UCSD-AML1 (cell line): ENCODE results near the gene P2RY14.

Source experiments
- DNase-seq: peaks from one replicate; lab custom pipeline; 2025; ENCODE audit not compliant: unreplicated experiment; lab: John Stamatoyannopoulos, UW

Gene P2RY14

DNA sequence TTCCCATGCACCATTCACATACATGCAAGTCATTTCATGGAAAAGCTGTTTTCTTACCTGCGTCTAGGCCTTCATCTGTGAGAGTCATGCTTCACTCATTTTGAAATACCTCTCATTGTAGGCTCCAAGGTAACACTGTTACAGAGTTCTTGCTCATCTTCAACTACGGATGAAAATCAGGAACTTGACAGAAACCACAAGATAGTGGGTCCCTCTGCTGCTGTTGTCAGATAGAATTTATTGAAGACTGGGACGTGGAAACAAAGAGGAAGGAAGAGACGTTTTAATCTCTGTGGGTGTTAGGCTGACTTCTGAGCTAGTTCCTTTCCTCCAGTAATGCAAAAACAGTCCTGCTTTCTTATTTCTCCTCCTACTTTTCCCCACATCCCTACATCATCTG lies at the start of gene P2RY14:
Gene P2RY14, minus strand, starts transcription at position 313 of the 400 bp plus-strand sequence. CDS start 64,226 bp downstream, outside the sequence.
- DNase-seq: no peak

GRCh38 chr3:151327571-151328198 lies 49.3 kb upstream of the P2RY14 start:
- DNase-seq: no peak

- no peak for DNase-seq
Observed at GRCh38 chr3:151322511-151322910, 44.2 kb upstream of the P2RY14 start.

GRCh38 chr3:151321526-151321925 lies 43.2 kb upstream of the P2RY14 start:
- no peak for DNase-seq

- DNase-seq: no peak
Observed at GRCh38 chr3:151320131-151320530, 41.8 kb upstream of the P2RY14 start.

GRCh38 chr3:151319628-151320027 lies 41.3 kb upstream of the P2RY14 start:
- DNase-seq: no peak

GRCh38 chr3:151318991-151319390 lies 40.6 kb upstream of the P2RY14 start:
- DNase-seq: no peak

- DNase-seq: no peak
Observed at GRCh38 chr3:151318313-151318712, 40.0 kb upstream of the P2RY14 start.

DNA sequence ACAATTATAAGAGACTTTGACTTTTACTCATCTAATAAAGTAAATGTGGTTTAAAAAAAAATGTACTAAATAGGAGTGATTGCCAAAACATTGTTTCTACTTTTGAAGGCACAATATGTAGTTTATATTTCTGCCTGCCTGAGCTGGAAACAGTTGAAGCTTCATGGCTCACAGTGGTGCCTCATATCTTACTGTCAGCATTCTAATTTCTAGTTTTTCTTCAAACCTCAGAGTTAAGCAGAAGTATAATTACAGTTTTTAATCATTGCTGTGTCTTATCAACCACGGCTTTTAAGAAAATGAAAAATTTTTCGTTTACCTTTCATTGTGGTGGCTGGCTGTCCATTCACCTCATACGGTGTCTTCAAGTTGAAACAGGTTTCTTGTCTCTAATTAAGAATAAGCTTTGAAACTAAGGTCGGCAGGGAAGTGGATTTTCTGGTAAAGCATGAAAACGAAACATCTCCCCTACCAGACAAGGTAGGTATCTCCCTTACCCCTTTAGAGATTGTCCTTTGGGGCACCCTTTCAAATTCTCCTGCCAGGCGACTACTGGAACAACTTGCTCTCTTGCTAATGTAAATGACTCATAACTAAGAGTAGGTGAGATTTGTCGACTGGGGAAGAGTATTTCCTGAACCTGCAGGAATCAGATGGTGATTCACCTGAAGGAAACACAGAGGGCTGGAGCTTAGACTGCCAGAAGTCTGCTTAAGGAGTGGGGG lies 38.1 kb upstream of the P2RY14 start, which contains the start of gene GPR87:
Gene GPR87, minus strand, starts transcription at position 554 of the 725 bp plus-strand sequence. CDS start 16,720 bp downstream, outside the sequence.
- DNase-seq: no peak

DNA sequence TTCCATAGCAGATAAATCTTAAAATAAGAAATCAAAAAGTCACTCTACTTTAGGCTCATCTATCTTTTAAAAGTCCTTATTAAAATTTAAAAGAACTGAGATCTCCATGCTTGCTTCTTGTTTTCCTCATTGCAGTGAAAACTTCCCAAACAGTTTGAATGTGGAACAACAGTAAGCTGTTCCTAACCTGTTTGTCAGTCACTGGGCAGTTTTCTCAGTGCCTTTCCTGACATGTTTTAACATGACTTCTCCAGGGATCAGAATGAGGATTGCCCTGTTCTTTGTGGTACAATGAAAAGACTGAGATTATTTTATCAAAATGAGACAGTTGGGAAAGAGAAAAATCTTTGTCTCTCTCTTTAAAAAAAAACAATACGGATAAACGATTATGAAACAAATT lies 37.5 kb upstream of the P2RY14 start:
- no peak for DNase-seq

GRCh38 chr3:151315136-151315535 lies 36.8 kb upstream of the P2RY14 start:
- no peak for DNase-seq

DNA sequence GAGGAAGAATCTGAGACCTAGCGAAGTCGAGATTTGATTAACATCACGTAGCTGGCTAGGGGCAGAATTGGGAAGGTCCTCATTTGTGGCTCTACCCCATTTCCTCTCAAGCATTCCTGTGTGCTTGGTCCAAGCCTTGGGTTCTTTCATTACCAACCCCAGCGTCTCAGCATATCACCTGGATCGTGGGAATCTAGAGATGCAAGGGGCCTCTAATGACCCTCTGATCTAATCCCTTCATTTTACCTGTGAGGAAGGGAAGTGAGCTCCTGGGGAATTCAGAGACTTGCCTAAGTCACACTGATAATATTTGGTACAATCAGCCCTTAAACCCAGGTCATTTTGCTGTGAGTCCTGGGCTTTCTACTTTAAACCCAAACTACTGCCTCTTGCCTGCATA lies 36.3 kb upstream of the P2RY14 start:
- no peak for DNase-seq

GRCh38 chr3:151314137-151314536 lies 35.8 kb upstream of the P2RY14 start:
- DNase-seq: no peak

- DNase-seq: no peak
Observed at GRCh38 chr3:151312972-151313371, 34.6 kb upstream of the P2RY14 start.

GRCh38 chr3:151309566-151309965 lies 31.2 kb upstream of the P2RY14 start:
- no peak for DNase-seq

- DNase-seq: no peak
Observed at GRCh38 chr3:151307583-151308488, 29.5 kb upstream of the P2RY14 start.

DNA sequence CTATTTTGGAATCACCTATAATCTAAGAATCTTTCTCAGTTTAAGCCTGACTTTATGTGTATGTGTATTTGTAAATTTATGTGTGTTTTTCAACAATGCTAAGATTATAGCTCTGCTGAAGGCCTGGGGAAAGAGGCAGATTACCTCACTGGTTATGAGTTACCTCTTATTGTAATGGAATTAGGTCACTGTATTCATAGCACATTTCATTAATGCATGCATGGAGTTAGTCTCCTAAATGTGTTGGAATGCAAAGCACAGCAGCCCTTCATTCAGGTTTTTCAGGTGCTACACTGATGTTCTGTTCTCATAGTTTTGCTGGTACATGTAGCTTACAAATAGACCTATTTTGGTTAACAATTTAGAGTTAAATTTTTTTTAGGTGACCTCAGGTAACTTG lies 28.8 kb upstream of the P2RY14 start:
- DNase-seq: no peak

- no peak for DNase-seq
Observed at GRCh38 chr3:151306168-151306810, 27.9 kb upstream of the P2RY14 start.

- DNase-seq: no peak
Observed at GRCh38 chr3:151305775-151306151, 27.4 kb upstream of the P2RY14 start.

DNA sequence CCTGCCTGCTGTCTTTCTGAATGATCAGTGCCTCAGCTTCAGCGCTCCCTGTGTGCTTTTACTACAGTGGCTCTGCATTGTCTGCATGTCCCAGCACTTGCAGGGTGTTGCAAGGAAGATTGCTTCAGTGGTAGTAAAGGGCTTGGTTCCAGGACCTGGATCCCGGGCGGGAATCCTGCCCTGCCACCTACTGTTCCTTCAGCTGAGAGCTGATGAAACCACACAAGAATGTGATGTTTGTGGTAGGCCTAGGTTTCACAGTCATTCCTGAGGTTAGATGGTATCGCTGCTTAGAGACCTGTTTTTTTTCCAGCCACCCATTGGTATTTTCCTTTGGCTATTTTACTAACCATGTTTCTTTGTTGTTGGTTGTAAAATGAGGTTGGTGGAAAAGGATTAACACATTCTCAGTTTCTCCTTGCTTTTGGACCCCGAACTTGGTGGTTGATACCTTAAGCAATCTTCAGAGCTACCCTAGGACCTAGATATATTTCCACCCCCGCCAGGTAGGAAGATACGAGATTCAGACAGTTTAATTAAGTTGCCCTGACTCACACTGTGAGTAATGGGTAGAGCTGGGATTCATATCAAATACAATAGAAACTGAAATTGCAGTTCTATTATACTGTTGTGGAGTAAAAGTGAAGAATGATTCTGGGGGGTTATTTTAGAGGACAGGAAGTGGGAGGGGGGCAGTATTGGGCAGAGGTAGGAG lies 26.9 kb upstream of the P2RY14 start:
- no peak for DNase-seq
